GM19328 (cell line): ENCODE results near the gene ANKRD13A.
"Not testable (repeated sequence)": the region's sequence is repeated elsewhere in the genome, so short reads cannot be mapped to it uniquely, and the experiment has no call there.

Experiments used
- ATAC-seq: cut with Tn5 transposase; IDR thresholded peaks from one replicate; pipeline ENCODE4 v1.9.1; 2021; ENCODE audit warnings: mild to moderate bottlenecking, moderate library complexity; ENCODE audit not compliant: unreplicated experiment

ANKRD13A gene

GRCh38 chr12:110077800-110078199 lies 78.6 kb downstream of the ANKRD13A start:
- ATAC-seq, result no peak

GRCh38 chr12:110079477-110080400 lies 80.5 kb downstream of the ANKRD13A start:
- peak; percentile 74 for ATAC-seq

GRCh38 chr12:110080410-110080809 lies 81.2 kb downstream of the ANKRD13A start:
- ATAC-seq, result no peak

GRCh38 chr12:110084314-110085015 lies 85.2 kb downstream of the ANKRD13A start:
- no peak for ATAC-seq

- not testable (repeated sequence) for ATAC-seq
Observed at GRCh38 chr12:110088216-110088615, 89.0 kb downstream of the ANKRD13A start.

- no peak for ATAC-seq
Observed at GRCh38 chr12:110088936-110089335, 89.7 kb downstream of the ANKRD13A start.
